ENCODE results near the gene ATP6AP1.

GRCh38 chrX:154436374-154436982, 8.0 kb downstream of the ATP6AP1 start:
- no peak for TF ChIP-seq EZH2 (IDR thresholded peaks at IDR 0.05; ENCODE audit: low read length, missing control alignments)
- no peak for TF ChIP-seq CTCF (conservative IDR thresholded peaks at IDR 0.05 in 1 of 2, IDR thresholded peaks at IDR 0.05 in 1 of 2; ENCODE audit: low read depth in 1 of 2, low read length in 2 of 2)
